Kidney epithelial cell (primary cell): Measurements from ENCODE around the gene IER5. TPM values are rescaled to one million over a fixed set of nuclear protein-coding genes. Genes with fewer than 3 reads are reported as not detected.

Source experiments
- DNase-seq: peaks from one replicate; pipeline ENCODE4 v3.0.0-alpha.2; 2010; ENCODE audit warnings: low read depth
- H3K27me3 ChIP-seq: 2 replicates; pipeline ENCODE4 v1.6.0; 2011; ENCODE audit warnings: low read length; ENCODE audit not compliant: control insufficient read depth, insufficient read depth
- H3K36me3 ChIP-seq: 2 replicates; pipeline ENCODE4 v1.5.1; 2011; ENCODE audit warnings: low read length; ENCODE audit not compliant: control insufficient read depth, insufficient read depth
- H3K4me3 ChIP-seq: 2 replicates; pipeline ENCODE4 v1.5.1; 2011; ENCODE audit warnings: low read depth, mild to moderate bottlenecking, control low read depth, low read length
- total RNA-seq: library from RNA; depleted of rRNA; stranded (reverse); fragments of >200 nt; gene quantifications from 2 replicates; pipeline ENCODE4 v1.2.3, GENCODE V29; 2015
- TF ChIP-seq, protein P1 (sequence below): IDR thresholded peaks from 2 replicates; pipeline ENCODE4 v1.5.1; 2011; ENCODE audit warnings: mild to moderate bottlenecking, moderate library complexity, low read length, control low read depth, inconsistent platforms; ENCODE audit not compliant: insufficient read depth, poor library complexity, severe bottlenecking

The IER5 gene
- total RNA-seq, 1 donor from 2014 or later = 21.9 TPM

DNA sequence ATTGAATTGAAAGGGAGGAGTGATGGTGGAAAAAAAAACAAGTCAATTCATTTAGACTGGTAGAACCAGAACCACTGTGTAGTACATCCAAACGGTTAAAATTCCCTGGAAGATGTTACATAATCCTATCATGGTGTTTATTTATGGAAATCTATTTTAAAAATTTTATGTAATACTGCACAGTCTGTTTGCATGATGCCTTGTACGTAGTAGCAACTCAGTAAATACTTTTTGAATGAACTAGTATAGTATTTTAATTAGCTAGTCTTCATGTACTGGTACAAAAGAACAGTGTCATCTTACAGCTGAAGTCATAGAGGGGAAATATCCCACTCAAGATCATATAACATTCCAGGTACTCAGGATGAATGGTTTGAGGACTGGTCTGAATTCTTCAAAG, 27.0 kb upstream of the IER5 start:
- H3K4me3 ChIP-seq = no peak overlapping the region
- no peaks in the 10 kb centered on the region for H3K27me3 ChIP-seq
- H3K36me3 ChIP-seq = no peaks in the 10 kb centered on the region
- DNase-seq = no peak
- TF ChIP-seq, protein P1, sequence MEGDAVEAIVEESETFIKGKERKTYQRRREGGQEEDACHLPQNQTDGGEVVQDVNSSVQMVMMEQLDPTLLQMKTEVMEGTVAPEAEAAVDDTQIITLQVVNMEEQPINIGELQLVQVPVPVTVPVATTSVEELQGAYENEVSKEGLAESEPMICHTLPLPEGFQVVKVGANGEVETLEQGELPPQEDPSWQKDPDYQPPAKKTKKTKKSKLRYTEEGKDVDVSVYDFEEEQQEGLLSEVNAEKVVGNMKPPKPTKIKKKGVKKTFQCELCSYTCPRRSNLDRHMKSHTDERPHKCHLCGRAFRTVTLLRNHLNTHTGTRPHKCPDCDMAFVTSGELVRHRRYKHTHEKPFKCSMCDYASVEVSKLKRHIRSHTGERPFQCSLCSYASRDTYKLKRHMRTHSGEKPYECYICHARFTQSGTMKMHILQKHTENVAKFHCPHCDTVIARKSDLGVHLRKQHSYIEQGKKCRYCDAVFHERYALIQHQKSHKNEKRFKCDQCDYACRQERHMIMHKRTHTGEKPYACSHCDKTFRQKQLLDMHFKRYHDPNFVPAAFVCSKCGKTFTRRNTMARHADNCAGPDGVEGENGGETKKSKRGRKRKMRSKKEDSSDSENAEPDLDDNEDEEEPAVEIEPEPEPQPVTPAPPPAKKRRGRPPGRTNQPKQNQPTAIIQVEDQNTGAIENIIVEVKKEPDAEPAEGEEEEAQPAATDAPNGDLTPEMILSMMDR = no peak

GRCh38 chr1:181061891-181062835, 26.3 kb upstream of the IER5 start:
- H3K36me3 ChIP-seq = no peaks in the 10 kb centered on the region
- H3K27me3 ChIP-seq = no peaks in the 10 kb centered on the region
- no peak overlapping the region for H3K4me3 ChIP-seq
- TF ChIP-seq, protein P1 = no peak
- DNase-seq = no peak

GRCh38 chr1:181062836-181063428, 25.6 kb upstream of the IER5 start:
- no peak for DNase-seq
- no peaks in the 10 kb centered on the region for H3K36me3 ChIP-seq
- TF ChIP-seq, protein P1 = no peak
- H3K4me3 ChIP-seq = no peak overlapping the region
- H3K27me3 ChIP-seq = no peaks in the 10 kb centered on the region

DNA sequence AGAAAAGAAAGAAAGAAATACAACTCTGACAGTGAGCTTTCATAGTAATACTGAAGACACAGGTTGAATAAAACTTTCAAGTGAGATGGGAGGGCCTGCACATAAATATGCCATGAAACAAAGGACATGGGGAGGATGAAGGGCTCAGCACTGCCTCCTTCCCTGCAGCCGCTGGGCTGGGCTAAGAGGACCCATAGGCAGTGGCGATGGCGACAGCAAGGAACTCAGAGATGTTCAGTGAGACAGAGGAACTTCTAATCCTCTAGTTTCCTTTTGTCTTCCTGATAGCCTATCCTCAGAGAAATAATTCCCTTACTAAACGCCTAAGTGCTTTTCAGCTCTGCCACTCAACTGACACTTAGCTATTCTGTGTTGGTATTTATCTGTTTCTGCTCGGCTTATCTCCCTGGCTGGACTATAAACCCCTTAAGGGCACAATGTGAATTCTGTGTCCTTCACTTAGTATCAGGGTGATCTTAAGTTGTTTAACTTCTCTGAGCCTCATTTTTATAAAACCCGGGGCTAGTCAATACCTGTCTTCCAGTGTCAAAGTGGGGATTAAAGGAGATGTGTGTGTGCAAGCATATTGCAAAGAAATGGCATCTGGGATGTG, 24.4 kb upstream of the IER5 start:
- no peak for DNase-seq
- no peaks in the 10 kb centered on the region for H3K27me3 ChIP-seq
- no peaks in the 10 kb centered on the region for H3K36me3 ChIP-seq
- H3K4me3 ChIP-seq = no peak overlapping the region
- TF ChIP-seq, protein P1 = no peak

DNA sequence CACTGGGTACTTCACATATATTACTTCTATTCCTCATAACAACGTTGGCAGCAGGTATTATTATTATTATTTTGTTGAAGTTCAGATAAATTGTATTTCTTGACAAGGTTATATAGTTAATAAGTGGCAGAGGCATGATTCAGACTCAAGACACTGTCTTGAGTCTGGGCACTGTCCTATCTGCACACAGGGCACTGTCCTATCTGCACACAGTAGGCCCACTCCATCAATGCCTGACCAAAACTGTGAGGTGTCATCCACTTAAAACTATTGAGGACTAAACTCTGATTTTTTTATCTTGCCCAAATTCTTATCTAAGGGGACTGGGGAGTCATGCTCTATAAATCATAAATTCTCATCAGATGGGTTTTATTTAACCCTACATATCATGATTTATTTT, 23.8 kb upstream of the IER5 start:
- H3K36me3 ChIP-seq = no peaks in the 10 kb centered on the region
- no peak for DNase-seq
- TF ChIP-seq, protein P1 = no peak

More for the DNA sequence above, 23.8 kb upstream of the IER5 start:
- no peak overlapping the region for H3K4me3 ChIP-seq
- H3K27me3 ChIP-seq = no peaks in the 10 kb centered on the region
